ENCODE measurements around the gene TULP3.

Gene TULP3

GRCh38 chr12:2876431-2877046 is 14.2 kb upstream of the TULP3 start:
- peak overlapping the region; percentile 90 for H3K4me3 ChIP-seq (ENCODE audit: low read depth, low read length)
- DNase-seq (ENCODE audit: low read depth): no peak

DNA sequence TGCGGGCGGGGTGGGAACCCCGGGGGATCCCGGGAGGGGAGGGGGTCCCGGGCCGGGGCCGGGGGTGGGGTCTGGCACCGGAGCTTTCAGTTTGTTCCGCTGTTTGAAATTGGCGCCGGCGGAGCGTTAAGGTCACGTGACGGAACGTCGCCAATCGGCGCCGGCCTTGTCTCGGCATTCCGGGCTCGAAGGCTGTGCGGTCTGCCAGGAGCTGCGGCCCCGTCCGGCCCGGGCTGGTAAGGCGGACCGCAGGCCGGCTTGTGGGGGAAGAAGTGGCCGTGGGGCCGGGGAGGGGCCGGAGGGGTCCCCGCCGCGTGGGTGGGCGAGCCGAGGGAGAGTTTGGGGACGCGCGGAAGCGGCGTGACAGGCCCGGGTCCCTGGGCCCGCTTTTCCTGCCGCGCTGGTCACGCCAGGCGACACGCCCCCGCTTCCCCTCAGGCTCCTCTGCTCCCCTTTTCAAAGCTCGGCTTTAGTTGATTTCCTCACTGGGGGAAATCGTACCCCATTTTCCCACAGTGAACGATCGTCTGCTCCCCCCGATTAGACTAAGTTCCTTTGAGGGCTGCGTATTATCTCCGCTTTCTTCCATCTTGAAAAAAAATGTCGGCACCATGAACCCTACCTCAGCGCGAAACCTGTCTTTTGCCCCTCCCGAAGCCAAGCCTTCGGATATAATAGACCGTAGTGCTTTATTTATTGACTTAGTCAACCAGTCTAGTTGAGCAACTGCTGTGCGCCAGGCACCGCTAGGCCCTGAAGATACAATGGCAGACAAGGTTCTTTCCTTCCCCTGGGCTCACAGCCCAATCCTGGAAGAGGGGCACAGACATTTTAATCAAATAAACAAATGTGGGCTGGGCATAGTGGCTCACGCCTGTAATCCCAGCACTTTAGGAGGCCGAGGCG is 13.4 kb upstream of the TULP3 start, which contains the start of the genes FOXM1 and RHNO1:
TSS of gene FOXM1 (minus strand) at position 128 of the 906 bp plus-strand sequence. CDS start 2,696 bp downstream, outside the sequence.
TSS of gene RHNO1 (plus strand) at position 177 of the 906 bp plus-strand sequence. CDS start 8,144 bp downstream, outside the sequence.
- no peak for DNase-seq (ENCODE audit: low read depth)
- peak within 1 kb of the TSS; percentile 90 for H3K4me3 ChIP-seq (ENCODE audit: low read depth, low read length)

- H3K4me3 ChIP-seq (ENCODE audit: low read depth, low read length): peak overlapping the region; percentile 90
- no peak for DNase-seq (ENCODE audit: low read depth)
Observed at GRCh38 chr12:2877953-2878732, 12.5 kb upstream of the TULP3 start.

- no peak overlapping the region for H3K4me3 ChIP-seq (ENCODE audit: low read depth, low read length)
- DNase-seq (ENCODE audit: low read depth): no peak
Observed at GRCh38 chr12:2879853-2880252, 10.8 kb upstream of the TULP3 start.

DNA sequence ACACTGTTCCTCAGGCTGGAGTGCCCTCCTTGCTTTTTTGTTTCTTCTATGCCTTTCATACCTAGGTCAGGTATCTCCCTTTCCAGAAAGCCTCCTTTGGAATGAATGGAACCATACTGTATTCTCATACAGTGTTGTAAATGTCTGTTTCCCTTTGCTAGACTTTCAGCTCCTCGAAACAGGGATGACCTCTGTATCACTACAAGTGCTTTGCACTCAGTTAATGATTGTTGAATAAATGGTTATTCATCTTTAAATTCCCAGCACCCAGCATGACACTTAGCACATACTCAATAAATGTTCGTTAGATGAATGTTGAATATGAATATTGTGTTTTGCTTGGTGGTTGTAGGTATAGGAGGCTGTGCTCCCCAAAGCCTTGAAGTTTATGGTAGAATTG is 5.9 kb upstream of the TULP3 start:
- no peak for DNase-seq (ENCODE audit: low read depth)
- no peak overlapping the region for H3K4me3 ChIP-seq (ENCODE audit: low read depth, low read length)

DNA sequence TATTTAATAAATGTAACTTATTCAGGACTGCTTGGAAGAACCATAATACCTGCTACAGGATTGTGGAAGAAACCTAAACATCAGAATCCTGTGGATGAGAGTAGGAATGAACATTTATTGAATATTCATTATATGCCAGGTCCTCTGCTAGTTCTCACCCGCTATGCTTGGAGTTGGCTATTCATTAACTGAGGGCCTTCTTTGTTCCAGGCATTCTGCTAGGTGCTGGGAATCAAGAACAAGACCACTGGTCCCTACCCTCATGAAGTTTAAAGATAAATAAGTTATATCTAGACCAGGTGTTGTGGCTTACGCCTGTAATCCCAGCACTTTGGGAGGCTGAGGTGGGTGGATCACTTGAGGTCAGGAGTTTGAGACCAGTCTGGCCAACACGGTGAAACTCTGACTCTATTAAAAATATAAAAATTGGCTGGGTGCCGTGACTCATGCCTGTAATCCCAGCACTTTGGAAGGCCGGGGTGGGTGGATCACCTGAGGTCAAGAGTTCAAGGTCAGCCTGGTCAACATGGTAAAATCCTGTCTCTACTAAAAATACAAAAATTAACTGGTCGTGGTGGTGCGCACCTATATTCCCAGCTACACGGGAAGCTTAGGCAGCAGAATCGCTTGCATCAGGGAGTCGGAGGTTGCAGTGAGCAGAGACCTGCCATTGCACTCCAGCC is 3.8 kb upstream of the TULP3 start:
- DNase-seq (ENCODE audit: low read depth): no peak
- no peak overlapping the region for H3K4me3 ChIP-seq (ENCODE audit: low read depth, low read length)

GRCh38 chr12:2890001-2890387 is 697 bp upstream of the TULP3 start:
- no peak for DNase-seq (ENCODE audit: low read depth)

GRCh38 chr12:2891240-2892053 is 756 bp downstream of the TULP3 start:
- DNase-seq (ENCODE audit: low read depth): no peak

More at GRCh38 chr12:2890001-2890387, 697 bp upstream of the TULP3 start:
- peak overlapping the region; percentile 81 for H3K4me3 ChIP-seq (ENCODE audit: low read depth, low read length)

DNA sequence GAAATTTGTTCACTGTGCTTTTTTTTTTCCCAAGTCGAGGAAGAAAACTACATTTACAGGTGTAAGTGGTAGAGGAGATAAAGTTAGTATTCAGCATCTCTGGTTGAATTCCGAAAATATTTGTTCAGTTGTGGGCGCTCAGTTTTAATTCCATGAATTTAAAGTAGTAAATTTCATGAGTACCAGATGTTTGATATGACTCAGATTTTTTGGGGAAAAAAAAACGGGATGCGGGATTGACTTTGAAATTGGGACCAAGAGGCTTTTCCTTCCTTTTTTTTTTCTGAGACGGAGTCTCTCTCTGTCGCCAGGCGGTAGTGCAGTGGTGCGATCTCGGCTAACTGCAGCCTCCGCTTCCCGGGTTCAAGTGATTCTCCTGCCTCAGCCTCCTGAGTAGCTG is 1.6 kb downstream of the TULP3 start:
- DNase-seq (ENCODE audit: low read depth): no peak
- H3K4me3 ChIP-seq (ENCODE audit: low read depth, low read length): peak overlapping the region; percentile 81

More at GRCh38 chr12:2891240-2892053, 756 bp downstream of the TULP3 start:
- H3K4me3 ChIP-seq (ENCODE audit: low read depth, low read length): peak overlapping the region; percentile 81

DNA sequence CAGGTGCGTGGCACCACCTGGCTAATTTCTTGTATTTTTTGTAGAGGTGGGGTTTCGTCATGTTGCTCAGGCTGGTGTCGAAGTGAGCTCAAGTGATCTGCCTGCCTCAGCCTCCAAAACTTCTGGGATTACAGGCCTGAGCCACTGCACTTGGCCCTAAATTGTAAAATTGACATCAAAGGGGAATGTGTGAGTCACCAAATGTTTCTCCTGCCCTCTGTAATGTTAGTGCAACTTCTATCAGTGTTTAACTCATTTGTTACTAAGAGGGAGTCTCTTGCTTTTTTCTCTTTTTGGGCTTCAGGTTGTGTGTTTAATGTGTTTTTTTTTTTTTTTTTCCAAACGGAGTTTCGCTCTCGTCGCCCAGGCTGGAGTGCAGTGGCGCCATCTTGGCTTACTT is 2.3 kb downstream of the TULP3 start:
- DNase-seq (ENCODE audit: low read depth): peak; percentile 60
- H3K4me3 ChIP-seq (ENCODE audit: low read depth, low read length): no peak overlapping the region

DNA sequence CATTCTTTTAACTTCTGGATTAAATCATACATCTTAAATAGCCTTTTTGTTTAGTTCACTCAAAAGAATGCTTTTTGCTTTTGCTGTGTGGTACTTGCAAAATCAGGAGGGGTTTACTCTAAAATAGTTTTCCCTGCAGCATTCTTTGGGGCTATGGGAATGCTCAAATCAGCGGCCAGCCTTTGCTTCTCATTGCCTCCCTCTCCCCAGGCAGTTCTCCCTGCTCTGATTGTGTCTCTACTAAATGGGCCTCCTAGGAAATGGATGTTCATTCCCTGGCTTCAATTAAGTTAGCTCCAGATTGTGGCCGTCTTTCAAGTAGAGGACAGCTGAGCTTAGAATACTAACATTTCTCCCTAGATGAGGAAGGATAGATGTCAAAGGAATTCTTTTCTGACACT is 4.4 kb downstream of the TULP3 start:
- no peak for DNase-seq (ENCODE audit: low read depth)
- H3K4me3 ChIP-seq (ENCODE audit: low read depth, low read length): no peak overlapping the region

- H3K4me3 ChIP-seq (ENCODE audit: low read depth, low read length): no peak overlapping the region
- no peak for DNase-seq (ENCODE audit: low read depth)
Observed at GRCh38 chr12:2895511-2895910, 4.8 kb downstream of the TULP3 start.

DNA sequence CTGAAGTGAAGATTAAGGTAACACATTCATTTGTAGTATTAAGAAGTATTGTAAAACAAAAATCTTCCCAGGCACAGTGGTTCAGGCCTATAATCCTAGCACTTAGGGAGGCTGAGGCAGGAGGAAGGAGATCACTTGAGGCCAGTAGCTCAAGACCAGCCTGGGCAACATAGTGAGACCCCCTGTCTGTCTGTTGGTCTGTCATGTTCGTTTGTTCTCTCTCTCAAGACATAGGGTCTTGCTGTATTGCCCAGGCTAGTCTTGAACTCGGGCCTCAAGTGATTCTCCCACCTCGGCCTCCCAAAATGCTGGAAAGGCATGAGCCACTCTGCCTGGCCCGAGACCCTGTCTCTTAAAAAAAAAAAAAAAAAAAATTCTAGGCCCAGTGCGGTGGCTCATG is 6.7 kb downstream of the TULP3 start:
- H3K4me3 ChIP-seq (ENCODE audit: low read depth, low read length): no peak overlapping the region
- DNase-seq (ENCODE audit: low read depth): no peak

- no peak for DNase-seq (ENCODE audit: low read depth)
- H3K4me3 ChIP-seq (ENCODE audit: low read depth, low read length): no peak overlapping the region
Observed at GRCh38 chr12:2900642-2901041, 10.0 kb downstream of the TULP3 start.

DNA sequence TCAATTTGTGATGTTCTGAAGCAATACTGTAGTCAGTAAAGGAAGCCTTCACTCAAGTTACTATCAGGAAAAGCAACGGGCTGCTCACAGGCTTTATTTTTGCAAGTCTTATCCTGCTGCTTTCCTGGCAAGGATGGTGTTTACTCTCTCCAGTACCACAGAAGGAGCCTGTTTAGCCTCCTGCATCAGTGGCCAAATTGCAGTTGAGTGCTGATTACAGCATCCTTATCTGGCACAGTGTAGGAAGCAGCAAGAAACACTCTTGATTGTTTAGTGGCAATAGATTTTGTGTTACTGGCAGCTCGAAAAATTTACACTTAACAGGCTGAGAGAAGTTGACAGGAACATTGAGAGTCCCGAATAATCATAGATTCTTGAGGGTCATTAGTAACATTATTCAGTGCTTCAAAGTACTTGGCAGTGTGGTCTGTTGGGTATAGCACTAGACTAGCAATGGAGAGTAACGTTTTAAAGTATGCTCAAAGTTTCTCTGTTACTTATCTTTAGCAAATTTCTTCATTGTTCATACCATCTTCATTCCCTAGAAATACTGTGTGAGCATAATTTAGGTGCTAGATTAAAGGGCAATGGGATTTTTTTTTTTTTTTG is 11.7 kb downstream of the TULP3 start:
- no peak for DNase-seq (ENCODE audit: low read depth)

GRCh38 chr12:2904260-2904659 is 13.6 kb downstream of the TULP3 start:
- H3K4me3 ChIP-seq (ENCODE audit: low read depth, low read length): no peak overlapping the region
- no peak for DNase-seq (ENCODE audit: low read depth)

More for the DNA sequence above, 11.7 kb downstream of the TULP3 start:
- H3K4me3 ChIP-seq (ENCODE audit: low read depth, low read length): no peak overlapping the region

GRCh38 chr12:2912216-2912575 is 21.5 kb downstream of the TULP3 start:
- no peak for DNase-seq (ENCODE audit: low read depth)
- H3K4me3 ChIP-seq (ENCODE audit: low read depth, low read length): no peak overlapping the region

DNA sequence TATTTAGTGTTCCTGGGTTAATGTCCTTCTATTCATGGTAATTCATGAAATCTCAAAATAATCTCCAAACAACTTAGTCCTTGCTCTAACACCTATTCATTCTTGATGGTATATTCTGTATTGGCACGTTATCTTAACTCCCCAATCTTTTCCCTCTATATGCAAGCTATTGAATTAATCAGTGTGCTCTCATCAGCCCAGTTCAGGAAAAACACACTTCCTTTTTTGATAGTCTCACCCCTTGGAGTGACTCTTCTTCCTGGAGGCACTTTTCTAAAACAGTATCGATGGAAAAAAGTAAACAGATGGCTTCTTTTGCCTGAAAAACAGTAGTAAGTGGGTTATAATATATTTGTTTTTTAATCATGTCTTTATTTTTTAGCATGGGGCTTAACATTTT is 28.6 kb downstream of the TULP3 start:
- no peak overlapping the region for H3K4me3 ChIP-seq (ENCODE audit: low read depth, low read length)
- DNase-seq (ENCODE audit: low read depth): no peak
